CD4-positive, alpha-beta memory T cell (primary cell): ENCODE data around the gene ZDHHC17. TPM values are rescaled to one million over a fixed set of nuclear protein-coding genes. Genes with fewer than 3 reads are reported as not detected.

ENCODE experiments used
- CTCF ChIA-PET: fragments of 350-600 bp; sonication (Branson Sonifier 250); formaldehyde crosslinking; loops from one replicate; lab custom pipeline; 2021; ENCODE audit warnings: inconsistent platforms; ENCODE audit not compliant: partially characterized antibody; lab: Charles Lee
- POLR2A ChIA-PET: fragments of 350-600 bp; sonication (Branson Sonifier 250); formaldehyde crosslinking; loops from one replicate; lab custom pipeline; 2021; ENCODE audit not compliant: partially characterized antibody; lab: Charles Lee
- DNase-seq, 5 donors: peaks; one replicate each; pipeline versions ENCODE4 v3.0.0 to v3.0.0-alpha.2; 2020 to 2022; ENCODE audit warnings: mixed read lengths in 1 of 5
- H3K27ac ChIP-seq: one replicate; pipeline ENCODE4 v1.7.0; 2013; ENCODE audit warnings: low read depth, low read length
- H3K27me3 ChIP-seq: 2 replicates; pipeline ENCODE4 v1.7.0; 2013; ENCODE audit warnings: mild to moderate bottlenecking, low read length, moderate library complexity; ENCODE audit not compliant: insufficient read depth
- H3K36me3 ChIP-seq: 2 replicates; pipeline ENCODE4 v1.7.0; 2013; ENCODE audit warnings: mild to moderate bottlenecking, low read length, moderate library complexity; ENCODE audit not compliant: insufficient read depth
- H3K4me1 ChIP-seq: 2 replicates; pipeline ENCODE4 v1.7.0; 2013; ENCODE audit warnings: mild to moderate bottlenecking, low read length, moderate library complexity; ENCODE audit not compliant: insufficient read depth
- H3K4me3 ChIP-seq, 2 donors: one replicate each; pipeline ENCODE4 v1.7.0; 2013; ENCODE audit warnings: low read length in 2 of 2, mild to moderate bottlenecking in 1 of 2
- H3K9me3 ChIP-seq, 2 donors: one replicate each; pipeline ENCODE4 v1.7.0; 2013; ENCODE audit warnings: low read length in 2 of 2, control low read depth in 1 of 2; ENCODE audit not compliant: control insufficient read depth in 1 of 2
- H3K27ac Mint-ChIP-seq, 7 donors: one replicate each; pipeline ENCODE4 v1.8.0; 2020 to 2021; ENCODE audit warnings: mixed read lengths in 7 of 7, mild to moderate bottlenecking in 6 of 7, inconsistent platforms in 3 of 7, moderate library complexity in 3 of 7
- H3K27me3 Mint-ChIP-seq, 2 donors: one replicate each; pipeline ENCODE4 v1.8.0; 2020 to 2021; ENCODE audit warnings: mixed read lengths in 2 of 2
- H3K36me3 Mint-ChIP-seq, 2 donors: one replicate each; pipeline ENCODE4 v1.8.0; 2020 to 2021; ENCODE audit warnings: mixed read lengths in 2 of 2, inconsistent platforms in 1 of 2, mild to moderate bottlenecking in 1 of 2
- H3K4me1 Mint-ChIP-seq, 4 donors: one replicate each; pipeline ENCODE4 v1.8.0; 2020 to 2021; ENCODE audit warnings: mixed read lengths in 4 of 4, mild to moderate bottlenecking in 1 of 4
- H3K4me3 Mint-ChIP-seq, 8 donors: one replicate each; pipeline ENCODE4 v1.8.0; 2020 to 2021; ENCODE audit warnings: mixed read lengths in 8 of 8, mild to moderate bottlenecking in 7 of 8, moderate library complexity in 6 of 8, inconsistent platforms in 3 of 8
- H3K9me3 Mint-ChIP-seq, 8 donors: one replicate each; pipeline ENCODE4 v1.8.0; 2020 to 2021; ENCODE audit warnings: mixed read lengths in 8 of 8, mild to moderate bottlenecking in 5 of 8, inconsistent platforms in 3 of 8, moderate library complexity in 1 of 8
- intact Hi-C: fragments of 100-400 bp; cut with micrococcal nuclease; formaldehyde crosslinking; loops from one replicate; pipeline ENCODE4 v1.15.1; 2023
- polyA plus RNA-seq, 2 donors: library from polyadenylated mRNA; unstranded; fragments of 300-500 nt; fragmentation: Illumina TruSeq; gene quantifications; one replicate each; pipeline ENCODE4 v1.2.3, GENCODE V29; 2021
- total RNA-seq, 2 experiments: library from RNA; stranded (reverse); gene quantifications; one replicate each; pipeline ENCODE4 v1.2.3, GENCODE V29; 2021

ZDHHC17 gene
- total and polyA plus RNA-seq, 4 experiments from 2014 or later, result 9.4 to 52.9 (median 32.6) TPM

GRCh38 chr12:76810671-76811419 lies 46.9 kb downstream of the ZDHHC17 start:
- Histone ChIP-seq H3K4me1 (no peaks in the 10 kb centered on the region), H3K9me3 (no peaks in the 10 kb centered on the region), H3K4me3 (no peak overlapping the region), H3K27me3 (no peaks in the 10 kb centered on the region), H3K27ac (no peak overlapping the region), H3K36me3 (peaks cover 11% of the 10 kb centered on the region)
- H3K36me3 Mint-ChIP-seq, result peaks cover 13 to 55% of the 10 kb centered on the region in 2 donors
- CTCF ChIA-PET, result no interaction called here
- intact Hi-C loops, result no loop called here
- no peak overlapping the region for H3K4me3 Mint-ChIP-seq
- peaks cover 0 to 4% (median 2%) of the 10 kb centered on the region in 4 donors for H3K4me1 Mint-ChIP-seq
- POLR2A ChIA-PET, result no interaction called here
- H3K9me3 Mint-ChIP-seq, result no peaks in the 10 kb centered on the region
- peak overlapping the region in 1 of 7 donors; percentile 68 for H3K27ac Mint-ChIP-seq
- H3K27me3 Mint-ChIP-seq, result no peaks in the 10 kb centered on the region
- DNase-seq, result no peak

- Mint-ChIP-seq H3K4me1 (peaks cover 0 to 4% (median 2%) of the 10 kb centered on the region in 4 donors), H3K36me3 (peaks cover 13 to 52% of the 10 kb centered on the region in 2 donors), H3K4me3 (no peak overlapping the region), H3K27me3 (no peaks in the 10 kb centered on the region), H3K9me3 (no peaks in the 10 kb centered on the region), H3K27ac (peak overlapping the region in 1 of 7 donors; percentile 32)
- Histone ChIP-seq H3K36me3 (peaks cover 8% of the 10 kb centered on the region), H3K9me3 (no peaks in the 10 kb centered on the region), H3K4me3 (no peak overlapping the region), H3K27me3 (no peaks in the 10 kb centered on the region), H3K27ac (no peak overlapping the region), H3K4me1 (no peaks in the 10 kb centered on the region)
- no peak for DNase-seq
- intact Hi-C loops, result no loop called here
- ChIA-PET CTCF (no interaction called here), POLR2A (no interaction called here)
These were observed 48.1 kb downstream of the ZDHHC17 start for GRCh38 chr12:76811976-76812375.

GRCh38 chr12:76813265-76813664 lies 49.4 kb downstream of the ZDHHC17 start:
- Histone ChIP-seq H3K4me1 (no peaks in the 10 kb centered on the region), H3K27me3 (no peaks in the 10 kb centered on the region), H3K36me3 (peaks cover 8% of the 10 kb centered on the region), H3K27ac (no peak overlapping the region), H3K9me3 (no peaks in the 10 kb centered on the region), H3K4me3 (no peak overlapping the region)
- Mint-ChIP-seq H3K27me3 (no peaks in the 10 kb centered on the region), H3K27ac (no peak overlapping the region), H3K4me1 (peaks cover 0 to 4% (median 2%) of the 10 kb centered on the region in 4 donors), H3K9me3 (no peaks in the 10 kb centered on the region), H3K4me3 (no peak overlapping the region), H3K36me3 (peaks cover 14 to 49% of the 10 kb centered on the region in 2 donors)
- DNase-seq, result no peak
- intact Hi-C loops, result no loop called here
- ChIA-PET CTCF (no interaction called here), POLR2A (no interaction called here)

GRCh38 chr12:76813972-76814371 lies 50.1 kb downstream of the ZDHHC17 start:
- Mint-ChIP-seq H3K27me3 (no peaks in the 10 kb centered on the region), H3K4me1 (peaks cover 0 to 4% (median 2%) of the 10 kb centered on the region in 4 donors), H3K27ac (peak overlapping the region in 2 of 7 donors; percentile 26 to 54), H3K36me3 (peaks cover 22 to 50% of the 10 kb centered on the region in 2 donors), H3K4me3 (no peak overlapping the region), H3K9me3 (no peaks in the 10 kb centered on the region)
- no peak for DNase-seq
- Histone ChIP-seq H3K4me1 (no peaks in the 10 kb centered on the region), H3K36me3 (peaks cover 8% of the 10 kb centered on the region), H3K27ac (no peak overlapping the region), H3K4me3 (no peak overlapping the region), H3K27me3 (no peaks in the 10 kb centered on the region), H3K9me3 (no peaks in the 10 kb centered on the region)
- CTCF ChIA-PET, result no interaction called here
- POLR2A ChIA-PET, result no interaction called here
- intact Hi-C loops, result no loop called here

GRCh38 chr12:76820888-76821482 lies 57.1 kb downstream of the ZDHHC17 start:
- CTCF ChIA-PET, result interaction anchor here (1.4 kb wide), 1 partner anchor 11 kb away, joined by 5 read pairs; no protein-coding TSS in a partner anchor
- no peak overlapping the region for H3K27ac Mint-ChIP-seq
- H3K4me3 Mint-ChIP-seq, result no peak overlapping the region
- Histone ChIP-seq H3K4me3 (no peak overlapping the region), H3K36me3 (peaks cover 8% of the 10 kb centered on the region), H3K27me3 (no peaks in the 10 kb centered on the region), H3K27ac (no peak overlapping the region), H3K4me1 (no peaks in the 10 kb centered on the region), H3K9me3 (no peaks in the 10 kb centered on the region)
- H3K36me3 Mint-ChIP-seq, result peaks cover 28 to 37% of the 10 kb centered on the region in 2 donors
- H3K4me1 Mint-ChIP-seq, result no peaks in the 10 kb centered on the region
- POLR2A ChIA-PET, result no interaction called here
- H3K27me3 Mint-ChIP-seq, result no peaks in the 10 kb centered on the region
- intact Hi-C loops, result no loop called here
- DNase-seq, result no peak
- no peaks in the 10 kb centered on the region for H3K9me3 Mint-ChIP-seq

- Mint-ChIP-seq H3K27ac (no peak overlapping the region), H3K4me1 (no peaks in the 10 kb centered on the region), H3K27me3 (no peaks in the 10 kb centered on the region), H3K36me3 (peaks cover 45 to 54% of the 10 kb centered on the region in 2 donors), H3K4me3 (no peak overlapping the region), H3K9me3 (peaks cover 0 to 12% (median 0%) of the 10 kb centered on the region in 8 donors)
- intact Hi-C loops, result no loop called here
- Histone ChIP-seq H3K36me3 (peaks cover 12% of the 10 kb centered on the region), H3K9me3 (no peaks in the 10 kb centered on the region), H3K4me1 (no peaks in the 10 kb centered on the region), H3K27me3 (no peaks in the 10 kb centered on the region), H3K27ac (no peak overlapping the region), H3K4me3 (no peak overlapping the region)
- DNase-seq, result no peak
- ChIA-PET POLR2A (no interaction called here), CTCF (no interaction called here)
These were observed 66.5 kb downstream of the ZDHHC17 start for GRCh38 chr12:76830436-76830835.

- Histone ChIP-seq H3K4me3 (no peak overlapping the region), H3K9me3 (no peaks in the 10 kb centered on the region), H3K27me3 (no peaks in the 10 kb centered on the region), H3K27ac (no peak overlapping the region), H3K4me1 (no peaks in the 10 kb centered on the region), H3K36me3 (peaks cover 6% of the 10 kb centered on the region)
- no peaks in the 10 kb centered on the region for H3K27me3 Mint-ChIP-seq
- CTCF ChIA-PET, result no interaction called here
- no peak overlapping the region for H3K4me3 Mint-ChIP-seq
- no peak overlapping the region for H3K27ac Mint-ChIP-seq
- no peak for DNase-seq
- H3K36me3 Mint-ChIP-seq, result peaks cover 16 to 21% of the 10 kb centered on the region in 2 donors
- peaks cover 0 to 5% (median 0%) of the 10 kb centered on the region in 8 donors for H3K9me3 Mint-ChIP-seq
- POLR2A ChIA-PET, result no interaction called here
- H3K4me1 Mint-ChIP-seq, result no peaks in the 10 kb centered on the region
- intact Hi-C loops, result no loop called here
These were observed 72.7 kb downstream of the ZDHHC17 start for GRCh38 chr12:76836633-76837032.
